KG1 (cell line): Measurements from ENCODE around the gene LIPN.

Source experiments
- DNase-seq: peaks from one replicate; lab custom pipeline; 2025; lab: John Stamatoyannopoulos, UW

LIPN gene

GRCh38 chr10:88783724-88784123, 23.9 kb downstream of the LIPN start:
- no peak for DNase-seq

- no peak for DNase-seq
Measured at GRCh38 chr10:88786032-88786770, 26.4 kb downstream of the LIPN start.

- no peak for DNase-seq
Measured at GRCh38 chr10:88787463-88787862, 27.6 kb downstream of the LIPN start.

GRCh38 chr10:88788924-88789323, 29.1 kb downstream of the LIPN start:
- no peak for DNase-seq

- no peak for DNase-seq
Measured at GRCh38 chr10:88791924-88792323, 32.1 kb downstream of the LIPN start.

GRCh38 chr10:88792661-88793060, 32.8 kb downstream of the LIPN start:
- DNase-seq = no peak

GRCh38 chr10:88793712-88794299, 34.0 kb downstream of the LIPN start:
- no peak for DNase-seq

GRCh38 chr10:88794731-88795130, 34.9 kb downstream of the LIPN start:
- no peak for DNase-seq

GRCh38 chr10:88800152-88801125, 40.6 kb downstream of the LIPN start:
- no peak for DNase-seq

- DNase-seq = no peak
Measured at GRCh38 chr10:88802523-88803285, 42.9 kb downstream of the LIPN start, which contains the start of gene LIPM. LIPM (plus strand) TSS chr10:88802730; CDS start chr10:88802897, 167 bp downstream.

- DNase-seq = no peak
Measured at GRCh38 chr10:88803641-88804040, 43.8 kb downstream of the LIPN start.

- DNase-seq = no peak
Measured at GRCh38 chr10:88804083-88804812, 44.4 kb downstream of the LIPN start.

- DNase-seq = no peak
Measured at GRCh38 chr10:88805361-88805760, 45.5 kb downstream of the LIPN start.

GRCh38 chr10:88805924-88806323, 46.1 kb downstream of the LIPN start:
- no peak for DNase-seq

GRCh38 chr10:88809621-88810020, 49.8 kb downstream of the LIPN start:
- no peak for DNase-seq

GRCh38 chr10:88810196-88810961, 50.6 kb downstream of the LIPN start:
- no peak for DNase-seq

GRCh38 chr10:88813200-88813599, 53.4 kb downstream of the LIPN start:
- no peak for DNase-seq

- DNase-seq = no peak
Measured at GRCh38 chr10:88819290-88819689, 59.5 kb downstream of the LIPN start.

- no peak for DNase-seq
Measured at GRCh38 chr10:88820748-88821401, 61.1 kb downstream of the LIPN start.

- DNase-seq = no peak
Measured at GRCh38 chr10:88826388-88826787, 66.6 kb downstream of the LIPN start.
